GM19468 (cell line): Measurements from ENCODE around the gene SOX6.

Experiments used
- ATAC-seq: cut with Tn5 transposase; IDR thresholded peaks from one replicate; pipeline ENCODE4 v1.9.1; 2021; ENCODE audit warnings: mild to moderate bottlenecking, moderate library complexity, moderate number of reproducible peaks; ENCODE audit not compliant: unreplicated experiment; ENCODE audit errors: extremely low read depth

Gene SOX6

GRCh38 chr11:16287630-16288280 is 68.6 kb downstream of the SOX6 start:
- ATAC-seq: no peak

GRCh38 chr11:16286095-16286494 is 70.3 kb downstream of the SOX6 start:
- ATAC-seq: no peak

GRCh38 chr11:16280256-16280682 is 76.1 kb downstream of the SOX6 start:
- ATAC-seq: no peak

- no peak for ATAC-seq
Observed at GRCh38 chr11:16279524-16279923, 76.8 kb downstream of the SOX6 start.

GRCh38 chr11:16278979-16279378 is 77.4 kb downstream of the SOX6 start:
- no peak for ATAC-seq

- no peak for ATAC-seq
Observed at GRCh38 chr11:16278273-16278672, 78.1 kb downstream of the SOX6 start.

- no peak for ATAC-seq
Observed at GRCh38 chr11:16276251-16276650, 80.1 kb downstream of the SOX6 start.

GRCh38 chr11:16271258-16271657 is 85.1 kb downstream of the SOX6 start:
- no peak for ATAC-seq

GRCh38 chr11:16266021-16266420 is 90.3 kb downstream of the SOX6 start:
- ATAC-seq: no peak

- no peak for ATAC-seq
Observed at GRCh38 chr11:16265022-16265421, 91.3 kb downstream of the SOX6 start.

GRCh38 chr11:16262645-16262955 is 93.7 kb downstream of the SOX6 start:
- no peak for ATAC-seq

- peak; percentile 87 for ATAC-seq
Observed at GRCh38 chr11:16261836-16262644, 94.3 kb downstream of the SOX6 start.

GRCh38 chr11:16252373-16252772 is 104.0 kb downstream of the SOX6 start:
- no peak for ATAC-seq

GRCh38 chr11:16248248-16248647 is 108.1 kb downstream of the SOX6 start:
- ATAC-seq: no peak

GRCh38 chr11:16242806-16243205 is 113.5 kb downstream of the SOX6 start:
- ATAC-seq: peak; percentile 79

GRCh38 chr11:16240687-16241086 is 115.7 kb downstream of the SOX6 start:
- ATAC-seq: no peak

GRCh38 chr11:16239141-16240105 is 116.9 kb downstream of the SOX6 start:
- ATAC-seq: no peak

GRCh38 chr11:16226245-16226644 is 130.1 kb downstream of the SOX6 start:
- no peak for ATAC-seq

- ATAC-seq: no peak
Observed at GRCh38 chr11:16225623-16226022, 130.7 kb downstream of the SOX6 start.

GRCh38 chr11:16223558-16223957 is 132.8 kb downstream of the SOX6 start:
- ATAC-seq: no peak

GRCh38 chr11:16217631-16218030 is 138.7 kb downstream of the SOX6 start:
- no peak for ATAC-seq
